ENCODE data around the gene FRMD4A.
"Not testable (repeated sequence)": the region's sequence is repeated elsewhere in the genome, so short reads cannot be mapped to it uniquely, and the experiment has no call there.

The FRMD4A gene

GRCh38 chr10:13922586-13922985 lies 408.1 kb downstream of the FRMD4A start:
- no peak for TF ChIP-seq EZH2 (IDR thresholded peaks at IDR 0.05; ENCODE audit: borderline replicate concordance, low read depth, low read length, severe bottlenecking)
- no peak for TF ChIP-seq CTCF (IDR thresholded peaks at IDR 0.05; ENCODE audit: borderline replicate concordance, extremely low read depth, low read length, poor library complexity, severe bottlenecking)
- Histone ChIP-seq H3K27me3 (ENCODE audit: insufficient read depth, low read length, poor library complexity) (no peaks in the 10 kb centered on the region), H3K9ac (ENCODE audit: low read depth, low read length) (no peak overlapping the region), H4K20me1 (ENCODE audit: insufficient read depth, low read length) (no peaks in the 10 kb centered on the region), H2AFZ (ENCODE audit: low read depth, low read length) (no peak overlapping the region), H3K9me3 (ENCODE audit: insufficient read depth, low read length, severe bottlenecking) (no peaks in the 10 kb centered on the region), H3K79me2 (ENCODE audit: insufficient read depth, low read length) (no peaks in the 10 kb centered on the region), H3K4me1 (ENCODE audit: insufficient read depth, low read length) (no peaks in the 10 kb centered on the region), H3K27ac (ENCODE audit: low read length) (no peak overlapping the region), H3K36me3 (ENCODE audit: insufficient read depth, low read length) (no peaks in the 10 kb centered on the region), H3K4me2 (ENCODE audit: insufficient read depth, low read length) (no peak overlapping the region), H3K4me3 (ENCODE audit: low read depth in 1 of 2, low read length in 2 of 2) (no peak overlapping the region)
- ATAC-seq (ENCODE audit: insufficient read depth, low read depth) (no peak), DNase-seq (no peak)

- no peaks in the 10 kb centered on the region for H3K9me3 ChIP-seq (ENCODE audit: insufficient read depth, low read length, severe bottlenecking)
- no peak overlapping the region for H3K9ac ChIP-seq (ENCODE audit: low read depth, low read length)
- no peak for TF ChIP-seq CTCF (IDR thresholded peaks at IDR 0.05; ENCODE audit: borderline replicate concordance, extremely low read depth, low read length, poor library complexity, severe bottlenecking)
- no peak for TF ChIP-seq EZH2 (IDR thresholded peaks at IDR 0.05; ENCODE audit: borderline replicate concordance, low read depth, low read length, severe bottlenecking)
- no peak overlapping the region for H3K4me3 ChIP-seq (ENCODE audit: low read depth in 1 of 2, low read length in 2 of 2)
- H3K4me1 ChIP-seq (ENCODE audit: insufficient read depth, low read length) = no peaks in the 10 kb centered on the region
- H3K79me2 ChIP-seq (ENCODE audit: insufficient read depth, low read length) = no peaks in the 10 kb centered on the region
- no peak for DNase-seq
- no peak overlapping the region for H3K4me2 ChIP-seq (ENCODE audit: insufficient read depth, low read length)
- no peaks in the 10 kb centered on the region for H3K27me3 ChIP-seq (ENCODE audit: insufficient read depth, low read length, poor library complexity)
- no peaks in the 10 kb centered on the region for H3K36me3 ChIP-seq (ENCODE audit: insufficient read depth, low read length)
- H4K20me1 ChIP-seq (ENCODE audit: insufficient read depth, low read length) = no peaks in the 10 kb centered on the region
- ATAC-seq (ENCODE audit: insufficient read depth, low read depth) = no peak
- H3K27ac ChIP-seq (ENCODE audit: low read length) = no peak overlapping the region
- no peak overlapping the region for H2AFZ ChIP-seq (ENCODE audit: low read depth, low read length)
Observed at GRCh38 chr10:13921941-13922340, 408.8 kb downstream of the FRMD4A start.

GRCh38 chr10:13921131-13921530 lies 409.6 kb downstream of the FRMD4A start:
- not testable (repeated sequence) for H3K36me3 ChIP-seq (ENCODE audit: insufficient read depth, low read length); ATAC-seq (ENCODE audit: insufficient read depth, low read depth)

GRCh38 chr10:13920465-13920864 lies 410.3 kb downstream of the FRMD4A start:
- Histone ChIP-seq H3K4me2 (ENCODE audit: insufficient read depth, low read length) (no peak overlapping the region), H3K27ac (ENCODE audit: low read length) (no peak overlapping the region), H3K36me3 (ENCODE audit: insufficient read depth, low read length) (no peaks in the 10 kb centered on the region), H3K79me2 (ENCODE audit: insufficient read depth, low read length) (no peaks in the 10 kb centered on the region), H3K9ac (ENCODE audit: low read depth, low read length) (no peak overlapping the region), H3K27me3 (ENCODE audit: insufficient read depth, low read length, poor library complexity) (no peaks in the 10 kb centered on the region), H3K4me3 (ENCODE audit: low read depth in 1 of 2, low read length in 2 of 2) (no peak overlapping the region), H2AFZ (ENCODE audit: low read depth, low read length) (no peak overlapping the region), H3K4me1 (ENCODE audit: insufficient read depth, low read length) (no peaks in the 10 kb centered on the region), H4K20me1 (ENCODE audit: insufficient read depth, low read length) (no peaks in the 10 kb centered on the region), H3K9me3 (ENCODE audit: insufficient read depth, low read length, severe bottlenecking) (no peaks in the 10 kb centered on the region)
- no peak for DNase-seq
- no peak for ATAC-seq (ENCODE audit: insufficient read depth, low read depth)
- no peak for TF ChIP-seq CTCF (IDR thresholded peaks at IDR 0.05; ENCODE audit: borderline replicate concordance, extremely low read depth, low read length, poor library complexity, severe bottlenecking)
- TF ChIP-seq EZH2 (IDR thresholded peaks at IDR 0.05; ENCODE audit: borderline replicate concordance, low read depth, low read length, severe bottlenecking) = no peak

More at GRCh38 chr10:13921131-13921530, 409.6 kb downstream of the FRMD4A start:
- not testable (repeated sequence) for H3K27ac ChIP-seq (ENCODE audit: low read length); H4K20me1 ChIP-seq (ENCODE audit: insufficient read depth, low read length); H2AFZ ChIP-seq (ENCODE audit: low read depth, low read length); H3K4me1 ChIP-seq (ENCODE audit: insufficient read depth, low read length); DNase-seq; H3K9ac ChIP-seq (ENCODE audit: low read depth, low read length); H3K79me2 ChIP-seq (ENCODE audit: insufficient read depth, low read length); H3K27me3 ChIP-seq (ENCODE audit: insufficient read depth, low read length, poor library complexity); H3K4me2 ChIP-seq (ENCODE audit: insufficient read depth, low read length); H3K9me3 ChIP-seq (ENCODE audit: insufficient read depth, low read length, severe bottlenecking); H3K4me3 ChIP-seq (ENCODE audit: low read depth in 1 of 2, low read length in 2 of 2)
